ENCODE data around the gene RPL27A. TPM values are rescaled to one million over a fixed set of nuclear protein-coding genes. Genes with fewer than 3 reads are reported as not detected.

The RPL27A gene
- total and polyA plus RNA-seq, 2 of the 8 experiments (the other 6 are each of a cell fraction or from before 2014, with no cell fraction given): 1,756 to 1,777 TPM

- TF ChIP-seq, protein P1, sequence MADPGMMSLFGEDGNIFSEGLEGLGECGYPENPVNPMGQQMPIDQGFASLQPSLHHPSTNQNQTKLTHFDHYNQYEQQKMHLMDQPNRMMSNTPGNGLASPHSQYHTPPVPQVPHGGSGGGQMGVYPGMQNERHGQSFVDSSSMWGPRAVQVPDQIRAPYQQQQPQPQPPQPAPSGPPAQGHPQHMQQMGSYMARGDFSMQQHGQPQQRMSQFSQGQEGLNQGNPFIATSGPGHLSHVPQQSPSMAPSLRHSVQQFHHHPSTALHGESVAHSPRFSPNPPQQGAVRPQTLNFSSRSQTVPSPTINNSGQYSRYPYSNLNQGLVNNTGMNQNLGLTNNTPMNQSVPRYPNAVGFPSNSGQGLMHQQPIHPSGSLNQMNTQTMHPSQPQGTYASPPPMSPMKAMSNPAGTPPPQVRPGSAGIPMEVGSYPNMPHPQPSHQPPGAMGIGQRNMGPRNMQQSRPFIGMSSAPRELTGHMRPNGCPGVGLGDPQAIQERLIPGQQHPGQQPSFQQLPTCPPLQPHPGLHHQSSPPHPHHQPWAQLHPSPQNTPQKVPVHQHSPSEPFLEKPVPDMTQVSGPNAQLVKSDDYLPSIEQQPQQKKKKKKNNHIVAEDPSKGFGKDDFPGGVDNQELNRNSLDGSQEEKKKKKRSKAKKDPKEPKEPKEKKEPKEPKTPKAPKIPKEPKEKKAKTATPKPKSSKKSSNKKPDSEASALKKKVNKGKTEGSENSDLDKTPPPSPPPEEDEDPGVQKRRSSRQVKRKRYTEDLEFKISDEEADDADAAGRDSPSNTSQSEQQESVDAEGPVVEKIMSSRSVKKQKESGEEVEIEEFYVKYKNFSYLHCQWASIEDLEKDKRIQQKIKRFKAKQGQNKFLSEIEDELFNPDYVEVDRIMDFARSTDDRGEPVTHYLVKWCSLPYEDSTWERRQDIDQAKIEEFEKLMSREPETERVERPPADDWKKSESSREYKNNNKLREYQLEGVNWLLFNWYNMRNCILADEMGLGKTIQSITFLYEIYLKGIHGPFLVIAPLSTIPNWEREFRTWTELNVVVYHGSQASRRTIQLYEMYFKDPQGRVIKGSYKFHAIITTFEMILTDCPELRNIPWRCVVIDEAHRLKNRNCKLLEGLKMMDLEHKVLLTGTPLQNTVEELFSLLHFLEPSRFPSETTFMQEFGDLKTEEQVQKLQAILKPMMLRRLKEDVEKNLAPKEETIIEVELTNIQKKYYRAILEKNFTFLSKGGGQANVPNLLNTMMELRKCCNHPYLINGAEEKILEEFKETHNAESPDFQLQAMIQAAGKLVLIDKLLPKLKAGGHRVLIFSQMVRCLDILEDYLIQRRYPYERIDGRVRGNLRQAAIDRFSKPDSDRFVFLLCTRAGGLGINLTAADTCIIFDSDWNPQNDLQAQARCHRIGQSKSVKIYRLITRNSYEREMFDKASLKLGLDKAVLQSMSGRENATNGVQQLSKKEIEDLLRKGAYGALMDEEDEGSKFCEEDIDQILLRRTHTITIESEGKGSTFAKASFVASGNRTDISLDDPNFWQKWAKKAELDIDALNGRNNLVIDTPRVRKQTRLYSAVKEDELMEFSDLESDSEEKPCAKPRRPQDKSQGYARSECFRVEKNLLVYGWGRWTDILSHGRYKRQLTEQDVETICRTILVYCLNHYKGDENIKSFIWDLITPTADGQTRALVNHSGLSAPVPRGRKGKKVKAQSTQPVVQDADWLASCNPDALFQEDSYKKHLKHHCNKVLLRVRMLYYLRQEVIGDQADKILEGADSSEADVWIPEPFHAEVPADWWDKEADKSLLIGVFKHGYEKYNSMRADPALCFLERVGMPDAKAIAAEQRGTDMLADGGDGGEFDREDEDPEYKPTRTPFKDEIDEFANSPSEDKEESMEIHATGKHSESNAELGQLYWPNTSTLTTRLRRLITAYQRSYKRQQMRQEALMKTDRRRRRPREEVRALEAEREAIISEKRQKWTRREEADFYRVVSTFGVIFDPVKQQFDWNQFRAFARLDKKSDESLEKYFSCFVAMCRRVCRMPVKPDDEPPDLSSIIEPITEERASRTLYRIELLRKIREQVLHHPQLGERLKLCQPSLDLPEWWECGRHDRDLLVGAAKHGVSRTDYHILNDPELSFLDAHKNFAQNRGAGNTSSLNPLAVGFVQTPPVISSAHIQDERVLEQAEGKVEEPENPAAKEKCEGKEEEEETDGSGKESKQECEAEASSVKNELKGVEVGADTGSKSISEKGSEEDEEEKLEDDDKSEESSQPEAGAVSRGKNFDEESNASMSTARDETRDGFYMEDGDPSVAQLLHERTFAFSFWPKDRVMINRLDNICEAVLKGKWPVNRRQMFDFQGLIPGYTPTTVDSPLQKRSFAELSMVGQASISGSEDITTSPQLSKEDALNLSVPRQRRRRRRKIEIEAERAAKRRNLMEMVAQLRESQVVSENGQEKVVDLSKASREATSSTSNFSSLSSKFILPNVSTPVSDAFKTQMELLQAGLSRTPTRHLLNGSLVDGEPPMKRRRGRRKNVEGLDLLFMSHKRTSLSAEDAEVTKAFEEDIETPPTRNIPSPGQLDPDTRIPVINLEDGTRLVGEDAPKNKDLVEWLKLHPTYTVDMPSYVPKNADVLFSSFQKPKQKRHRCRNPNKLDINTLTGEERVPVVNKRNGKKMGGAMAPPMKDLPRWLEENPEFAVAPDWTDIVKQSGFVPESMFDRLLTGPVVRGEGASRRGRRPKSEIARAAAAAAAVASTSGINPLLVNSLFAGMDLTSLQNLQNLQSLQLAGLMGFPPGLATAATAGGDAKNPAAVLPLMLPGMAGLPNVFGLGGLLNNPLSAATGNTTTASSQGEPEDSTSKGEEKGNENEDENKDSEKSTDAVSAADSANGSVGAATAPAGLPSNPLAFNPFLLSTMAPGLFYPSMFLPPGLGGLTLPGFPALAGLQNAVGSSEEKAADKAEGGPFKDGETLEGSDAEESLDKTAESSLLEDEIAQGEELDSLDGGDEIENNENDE (IDR thresholded peaks at IDR 0.05; ENCODE audit: insufficient replicate concordance, low read length): no peak
- TF ChIP-seq SIN3A (conservative IDR thresholded peaks at IDR 0.05 in 1 of 2, IDR thresholded peaks at IDR 0.05 in 1 of 2; ENCODE audit: low read depth in 1 of 2, low read length in 2 of 2): no peak
- no peak for TF ChIP-seq ZNF274 (IDR thresholded peaks at IDR 0.05; ENCODE audit: borderline replicate concordance, extremely low read depth, low read length)
- TF ChIP-seq, protein P2, sequence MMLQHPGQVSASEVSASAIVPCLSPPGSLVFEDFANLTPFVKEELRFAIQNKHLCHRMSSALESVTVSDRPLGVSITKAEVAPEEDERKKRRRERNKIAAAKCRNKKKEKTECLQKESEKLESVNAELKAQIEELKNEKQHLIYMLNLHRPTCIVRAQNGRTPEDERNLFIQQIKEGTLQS (IDR thresholded peaks at IDR 0.05; ENCODE audit: insufficient read depth, low read depth, low read length): no peak
- no peak for TF ChIP-seq POU5F1 (IDR thresholded peaks at IDR 0.05; ENCODE audit: low read depth, low read length)
- no peak for TF ChIP-seq KDM4A (IDR thresholded peaks at IDR 0.05; ENCODE audit: low read depth, low read length, severe bottlenecking)
- no peak for TF ChIP-seq JUN (IDR thresholded peaks at IDR 0.05; ENCODE audit: low read depth, low read length)
- TF ChIP-seq RBBP5 (IDR thresholded peaks at IDR 0.05; ENCODE audit: borderline replicate concordance, low read depth, low read length): no peak
These were observed 44.3 kb upstream of the RPL27A start (continued) for GRCh38 chr11:8638300-8638699.

Measured in H1 (cell line).